ENCODE data around the gene TNNT2. TPM values are rescaled to one million over a fixed set of nuclear protein-coding genes. Genes with fewer than 3 reads are reported as not detected.

TNNT2 gene
- total RNA-seq, 1 experiment from 2014 or later = not detected

GRCh38 chr1:201406831-201407406 lies 29.4 kb upstream of the TNNT2 start:
- Histone ChIP-seq H3K27me3 (ENCODE audit: control insufficient read depth, insufficient read depth, low read length) (peaks cover 3% of the 10 kb centered on the region; the same call in 1 of the 2 replicates), H3K4me3 (ENCODE audit: low read depth in 2 of 2, low read length in 2 of 2) (no peak overlapping the region), H3K4me1 (ENCODE audit: control insufficient read depth, insufficient read depth, low read length) (no peaks in the 10 kb centered on the region), H3K36me3 (ENCODE audit: control insufficient read depth, insufficient read depth, low read length) (no peaks in the 10 kb centered on the region), H3K9me3 (ENCODE audit: control insufficient read depth, insufficient read depth, low read depth, low read length) (no peaks in the 10 kb centered on the region), H3K27ac (ENCODE audit: low read length) (no peak overlapping the region)
- ATAC-seq = no peak
- ChIA-PET CTCF (interaction anchor here (1.0 kb wide), 1 partner anchor 29 kb away, joined by 4 read pairs; no protein-coding TSS in a partner anchor), POLR2A (no interaction called here)
- intact Hi-C loops (cut with micrococcal nuclease; ENCODE audit: unreplicated experiment) = no loop called here
- TF ChIP-seq POLR2AphosphoS5 (IDR thresholded peaks at IDR 0.05; ENCODE audit: low read depth, low read length) (no peak), REST (IDR thresholded peaks at IDR 0.05; ENCODE audit: insufficient read depth in 1 of 2, low read depth in 2 of 2, low read length in 1 of 2) (no peak), SIN3A (IDR thresholded peaks at IDR 0.05; ENCODE audit: borderline replicate concordance, insufficient read depth, low read depth, low read length) (no peak), TCF7L2 (IDR thresholded peaks at IDR 0.05; ENCODE audit: low read depth, low read length) (no peak), CTCF (IDR thresholded peaks at IDR 0.05) (no peak)
- in situ Hi-C loops (cut with HindIII; ENCODE audit: low pct_unique_long_range_greater_than_20kb, low sequenced_read_pairs) = no loop called here
- no peak for DNase-seq (ENCODE audit: low read depth, low spot score)
- BruUV-seq (replicated peaks) = no TSS peak

- intact Hi-C loops (cut with micrococcal nuclease; ENCODE audit: unreplicated experiment) = no loop called here
- H3K4me3 ChIP-seq (ENCODE audit: low read depth in 2 of 2, low read length in 2 of 2) = no peak overlapping the region
- ChIA-PET POLR2A (interaction anchor here (0.6 kb wide), 1 partner anchor 1565 kb away, joined by 11 read pairs; no protein-coding TSS in a partner anchor), CTCF (no interaction called here)
- H3K27me3 ChIP-seq (ENCODE audit: control insufficient read depth, insufficient read depth, low read length) = no peaks in the 10 kb centered on the region
- ATAC-seq (no peak), DNase-seq (ENCODE audit: low read depth, low spot score) (no peak)
- no peaks in the 10 kb centered on the region for H3K4me1 ChIP-seq (ENCODE audit: control insufficient read depth, insufficient read depth, low read length)
- in situ Hi-C loops (cut with HindIII; ENCODE audit: low pct_unique_long_range_greater_than_20kb, low sequenced_read_pairs) = no loop called here
- BruUV-seq (replicated peaks) = no TSS peak
- TF ChIP-seq TCF7L2 (IDR thresholded peaks at IDR 0.05; ENCODE audit: low read depth, low read length) = no peak
- no peak for TF ChIP-seq POLR2AphosphoS5 (IDR thresholded peaks at IDR 0.05; ENCODE audit: low read depth, low read length)
- no peak for TF ChIP-seq REST (IDR thresholded peaks at IDR 0.05; ENCODE audit: insufficient read depth in 1 of 2, low read depth in 2 of 2, low read length in 1 of 2)
- no peak for TF ChIP-seq SIN3A (IDR thresholded peaks at IDR 0.05; ENCODE audit: borderline replicate concordance, insufficient read depth, low read depth, low read length)
- TF ChIP-seq CTCF (IDR thresholded peaks at IDR 0.05) = no peak
- H3K27ac ChIP-seq (ENCODE audit: low read length) = no peak overlapping the region
- no peaks in the 10 kb centered on the region for H3K36me3 ChIP-seq (ENCODE audit: control insufficient read depth, insufficient read depth, low read length)
- no peaks in the 10 kb centered on the region for H3K9me3 ChIP-seq (ENCODE audit: control insufficient read depth, insufficient read depth, low read depth, low read length)
Measured at GRCh38 chr1:201405484-201405831, 28.0 kb upstream of the TNNT2 start.

All from Panc1 (cell line).